Esophagus squamous epithelium (tissue), 4 donors: ENCODE data around the gene ALDH1L1.

Experiments used
- CTCF ChIP-seq, 6 experiments: fragments of 450-650 bp in 4 of 6; fragments of 200-600 bp in 2 of 6; sonication (generic) in 2 of 6; IDR thresholded peaks; one replicate each; pipeline ENCODE4 v1.5.1; 2016 to 2019; ENCODE audit warnings: antibody characterized with exemption in 6 of 6, mild to moderate bottlenecking in 4 of 6, moderate library complexity in 4 of 6
- POLR2A ChIP-seq, 4 donors: fragments of 450-650 bp; IDR thresholded peaks; one replicate each; pipeline ENCODE4 v1.6.1; 2017; ENCODE audit warnings: antibody characterized with exemption in 4 of 4, mild to moderate bottlenecking in 4 of 4, moderate library complexity in 3 of 4

GRCh38 chr3:126108676-126109050 is 71.7 kb downstream of the ALDH1L1 start:
- TF ChIP-seq CTCF (IDR thresholded peaks at IDR 0.05), result no peak
- no peak for TF ChIP-seq POLR2A (IDR thresholded peaks at IDR 0.05)
